Upper lobe of left lung (tissue), 4 donors: Measurements from ENCODE around the gene RNF103.
"Not testable (repeated sequence)": the region's sequence is repeated elsewhere in the genome, so short reads cannot be mapped to it uniquely, and the experiment has no call there.

Source experiments
- CTCF ChIP-seq, 6 experiments: fragments of 450-650 bp in 4 of 6; fragments of 200-600 bp in 2 of 6; sonication (generic) in 2 of 6; IDR thresholded peaks; one replicate each; pipeline ENCODE4 v1.5.1; 2016 to 2019; ENCODE audit warnings: antibody characterized with exemption in 6 of 6
- POLR2AphosphoS5 ChIP-seq, 2 donors: sonication (generic); formaldehyde crosslinking; IDR thresholded peaks; one replicate each; pipeline ENCODE4 v1.5.1; 2017; ENCODE audit warnings: antibody characterized with exemption in 2 of 2

- not testable (repeated sequence) for TF ChIP-seq POLR2AphosphoS5, CTCF (IDR thresholded peaks at IDR 0.05)
Observed at GRCh38 chr2:86669323-86669722, 45.7 kb upstream of the RNF103 start.
